GM19240 (cell line): ENCODE results near the gene PIGR.
A peak's percentile ranks its signal among the peaks of the same experiment; 100 is the strongest.

Experiments used
- DNase-seq: peaks from one replicate; pipeline ENCODE4 v3.0.0; 2011; ENCODE audit warnings: low spot score; ENCODE audit not compliant: insufficient read length

The PIGR gene

GRCh38 chr1:206946261-206946660 is at the start of gene PIGR:
Gene PIGR (minus strand): TSS chr1:206946466. CDS start chr1:206940531, 5,935 bp downstream.
- no peak for DNase-seq

- no peak for DNase-seq
These were observed 46.5 kb upstream of the PIGR start for GRCh38 chr1:206992790-206993189.

- no peak for DNase-seq
These were observed 41.6 kb upstream of the PIGR start for GRCh38 chr1:206987873-206988272.

GRCh38 chr1:206986885-206987284 is 40.6 kb upstream of the PIGR start:
- no peak for DNase-seq

GRCh38 chr1:206986402-206986801 is 40.1 kb upstream of the PIGR start:
- no peak for DNase-seq

GRCh38 chr1:206985162-206985749 is 39.0 kb upstream of the PIGR start:
- DNase-seq, result no peak

- peak; percentile 43 for DNase-seq
These were observed 36.0 kb upstream of the PIGR start for GRCh38 chr1:206982216-206982615.

GRCh38 chr1:206979379-206980043 is 33.2 kb upstream of the PIGR start:
- no peak for DNase-seq

- DNase-seq, result no peak
These were observed 32.0 kb upstream of the PIGR start for GRCh38 chr1:206978259-206978658.

GRCh38 chr1:206975306-206975705 is 29.0 kb upstream of the PIGR start:
- no peak for DNase-seq

GRCh38 chr1:206974140-206974539 is 27.9 kb upstream of the PIGR start:
- DNase-seq, result no peak

- DNase-seq, result no peak
These were observed 26.5 kb upstream of the PIGR start for GRCh38 chr1:206972728-206973127.

- no peak for DNase-seq
These were observed 24.9 kb upstream of the PIGR start for GRCh38 chr1:206971029-206971655.

GRCh38 chr1:206970446-206970845 is 24.2 kb upstream of the PIGR start, which contains the start of gene FCAMR:
Gene FCAMR (minus strand): TSS chr1:206970460. CDS start chr1:206970125, 335 bp downstream.
- DNase-seq, result no peak

GRCh38 chr1:206969090-206969489 is 22.8 kb upstream of the PIGR start:
- no peak for DNase-seq

- DNase-seq, result no peak
These were observed 21.0 kb upstream of the PIGR start for GRCh38 chr1:206967096-206967849.

GRCh38 chr1:206965781-206966180 is 19.5 kb upstream of the PIGR start:
- no peak for DNase-seq

- no peak for DNase-seq
These were observed 17.5 kb upstream of the PIGR start for GRCh38 chr1:206963740-206964139.

- no peak for DNase-seq
These were observed 16.9 kb upstream of the PIGR start for GRCh38 chr1:206963119-206963712.

GRCh38 chr1:206962272-206962671 is 16.0 kb upstream of the PIGR start:
- DNase-seq, result no peak

GRCh38 chr1:206961668-206962067 is 15.4 kb upstream of the PIGR start:
- DNase-seq, result no peak
